Stimulated activated CD4-positive, alpha-beta T cell treated with anti-CD3 and anti-CD28 coated beads, Interleukin-1b, Interleukin-23, amount 100 ng/mL, for 4 hours (primary cell): ENCODE data around the gene PAMR1.
A peak's percentile ranks its signal among the peaks of the same experiment; 100 is the strongest.

Source experiments
- DNase-seq, 2 donors: peaks; one replicate each; pipeline ENCODE4 v3.0.0-alpha.2; 2020; ENCODE audit warnings: low read depth in 2 of 2

Gene PAMR1

DNA sequence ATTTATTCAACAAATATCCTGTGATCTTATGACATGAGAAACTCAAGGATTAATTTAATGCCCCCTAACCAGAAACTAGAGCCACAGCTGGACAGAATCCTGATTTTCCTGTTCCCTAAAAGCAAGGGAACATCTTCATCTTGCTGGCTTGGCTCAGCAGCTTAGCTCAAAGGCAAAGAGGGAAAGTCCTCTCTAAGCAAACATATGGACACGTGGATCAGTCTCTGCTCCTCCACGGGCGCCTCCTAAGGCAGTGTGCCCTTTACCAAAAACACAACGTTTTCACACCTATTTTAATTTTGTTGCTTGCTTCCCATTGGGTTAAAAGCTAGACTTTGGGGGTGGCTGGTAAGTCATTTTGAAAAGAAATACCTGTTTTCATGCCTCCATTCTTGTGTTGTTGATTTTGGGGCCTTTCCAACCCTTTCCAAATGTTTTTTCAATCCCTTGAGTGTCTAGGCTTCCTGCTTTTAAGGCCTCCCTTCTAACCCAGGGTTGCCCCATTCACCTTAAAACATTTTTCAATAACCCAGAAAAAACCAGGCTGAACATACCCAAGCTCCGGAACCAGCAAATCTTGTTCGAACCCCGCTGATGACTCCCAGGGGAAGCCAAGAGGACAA is 121.5 kb downstream of the PAMR1 start:
- DNase-seq = no peak

DNA sequence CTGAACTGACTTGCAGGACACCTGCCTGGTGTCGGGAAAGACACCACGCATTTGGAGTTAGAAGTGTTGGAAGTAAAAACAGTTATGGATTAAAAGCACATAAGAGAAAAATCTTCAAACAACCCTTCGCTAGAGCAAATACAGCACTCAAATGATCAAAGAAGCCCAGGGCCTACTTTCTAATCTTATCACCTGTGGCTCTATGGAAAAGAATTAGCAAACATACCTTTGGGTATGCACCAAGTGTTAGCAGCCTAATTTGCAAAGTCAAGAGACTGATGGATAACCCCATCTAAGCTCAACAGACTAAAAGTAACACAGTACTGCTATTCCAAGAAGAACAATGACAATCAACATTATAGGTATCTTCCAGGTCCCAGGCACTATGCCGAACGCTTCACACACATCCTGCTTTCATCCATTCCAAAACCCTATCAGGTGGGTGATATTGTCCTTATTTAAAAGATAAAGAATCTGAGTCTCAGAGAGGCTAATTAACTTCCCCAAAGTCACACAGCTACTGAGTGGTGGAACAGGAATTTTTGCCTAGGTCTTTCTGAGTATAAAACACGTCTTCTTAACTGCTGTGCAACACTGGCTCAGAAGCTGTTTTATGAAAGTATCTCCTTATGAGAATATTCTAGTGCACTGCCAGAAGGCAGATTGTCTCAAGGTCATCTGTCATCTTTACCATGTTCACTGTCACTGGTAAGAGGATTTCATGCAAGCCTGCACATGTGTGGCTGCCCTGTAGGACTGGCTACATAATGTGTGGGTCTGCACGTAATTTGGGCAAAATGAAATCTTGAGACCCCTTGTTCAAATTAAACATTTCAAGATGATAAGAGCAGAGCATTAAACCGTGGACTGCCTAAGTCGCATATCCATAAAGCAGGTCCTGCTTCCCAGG is 122.4 kb downstream of the PAMR1 start:
- DNase-seq = no peak

DNA sequence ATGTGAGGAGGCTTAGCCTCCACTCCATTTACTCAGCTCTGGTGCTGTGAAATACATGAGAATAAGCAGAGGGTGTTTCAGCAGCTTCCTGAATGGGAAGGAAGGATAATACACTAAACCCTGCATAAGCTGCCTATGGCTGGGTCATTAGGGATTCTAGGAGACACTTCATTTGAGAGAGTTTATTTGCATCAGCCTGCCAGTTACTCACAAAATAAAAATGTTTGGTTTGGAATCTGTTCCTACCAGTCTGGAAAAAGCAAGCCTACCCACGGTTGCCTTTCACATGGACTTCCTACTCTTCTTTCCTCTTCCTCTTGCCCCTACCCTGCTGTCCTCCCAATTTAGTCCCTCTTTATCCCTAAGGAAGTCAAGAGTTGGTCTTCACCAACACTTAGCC is 126.5 kb downstream of the PAMR1 start:
- DNase-seq = no peak

DNA sequence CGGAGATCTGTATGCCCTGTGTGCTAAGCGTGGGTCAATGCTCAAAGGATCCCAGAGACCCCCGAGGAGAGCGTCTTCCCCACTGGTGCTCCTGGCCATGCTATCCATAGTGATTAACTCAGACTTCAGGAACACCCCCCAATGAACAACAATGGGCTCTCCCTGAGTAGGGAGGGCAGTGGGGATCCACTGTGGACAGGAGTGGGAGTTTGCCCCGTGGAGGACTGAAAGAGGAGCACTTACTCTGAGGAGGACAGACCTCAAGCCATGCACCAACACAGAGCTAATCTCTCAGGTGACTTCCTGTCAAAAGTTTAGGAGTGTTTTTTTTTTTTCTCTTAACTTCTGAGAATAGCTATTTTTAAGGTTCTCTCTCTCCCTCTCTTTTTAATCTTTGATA is 130.5 kb downstream of the PAMR1 start:
- no peak for DNase-seq

DNA sequence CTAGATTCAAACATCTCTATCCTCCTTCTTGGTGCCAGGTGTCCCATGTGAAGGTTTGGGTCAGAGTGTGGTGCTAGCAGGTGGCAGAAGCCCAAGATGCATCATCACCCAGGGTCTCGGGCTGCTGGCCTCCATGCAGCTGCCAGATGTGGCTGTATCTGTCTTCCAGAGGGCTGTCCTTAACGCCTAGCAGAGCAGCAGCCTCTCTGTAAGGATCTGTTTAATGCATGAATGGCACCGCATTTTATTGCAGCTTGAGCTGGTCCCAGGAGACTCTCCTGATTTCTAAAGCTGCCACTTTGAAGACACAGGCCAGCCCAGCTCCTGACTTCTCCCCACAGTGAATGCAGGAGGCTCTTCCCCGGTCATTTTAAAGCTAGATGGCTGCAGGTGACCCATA is 132.3 kb downstream of the PAMR1 start:
- no peak for DNase-seq

DNA sequence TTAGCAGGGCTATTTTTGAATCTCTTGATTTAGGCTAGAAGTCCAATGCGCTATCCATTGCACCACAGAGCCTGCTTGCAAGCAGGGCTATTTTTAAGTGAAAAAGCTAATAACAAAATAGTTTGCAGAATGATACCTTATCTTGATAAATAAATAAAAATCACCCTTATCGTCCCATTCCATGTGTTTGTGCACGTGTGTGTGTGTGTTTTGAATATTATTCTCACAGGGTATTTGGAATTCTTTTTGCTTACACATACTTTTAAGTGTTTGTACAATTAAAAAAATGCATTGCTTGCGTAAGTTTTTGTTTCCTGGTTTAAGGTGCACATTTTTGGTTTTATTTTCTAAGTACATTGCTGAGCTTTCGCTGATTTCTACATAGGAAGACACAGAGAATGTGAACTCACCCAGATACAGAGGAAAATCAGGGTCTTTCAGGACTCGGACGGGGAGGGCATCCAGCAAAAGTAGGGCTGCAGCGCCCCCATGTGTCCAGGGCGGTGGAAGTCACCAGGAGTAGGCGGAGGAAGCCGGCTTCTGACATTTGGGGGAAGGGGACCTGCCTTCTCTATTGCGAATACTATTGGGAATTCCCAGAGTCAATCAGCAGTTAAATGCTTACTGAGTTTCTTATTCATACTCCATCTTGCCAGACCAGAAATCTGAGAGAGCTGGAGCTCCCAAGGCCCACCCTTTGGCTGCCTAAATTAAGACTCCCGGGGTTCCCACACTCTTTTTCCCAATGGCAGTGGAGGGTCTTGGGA is 133.3 kb downstream of the PAMR1 start:
- peak; percentile 91 to 93 for DNase-seq

DNA sequence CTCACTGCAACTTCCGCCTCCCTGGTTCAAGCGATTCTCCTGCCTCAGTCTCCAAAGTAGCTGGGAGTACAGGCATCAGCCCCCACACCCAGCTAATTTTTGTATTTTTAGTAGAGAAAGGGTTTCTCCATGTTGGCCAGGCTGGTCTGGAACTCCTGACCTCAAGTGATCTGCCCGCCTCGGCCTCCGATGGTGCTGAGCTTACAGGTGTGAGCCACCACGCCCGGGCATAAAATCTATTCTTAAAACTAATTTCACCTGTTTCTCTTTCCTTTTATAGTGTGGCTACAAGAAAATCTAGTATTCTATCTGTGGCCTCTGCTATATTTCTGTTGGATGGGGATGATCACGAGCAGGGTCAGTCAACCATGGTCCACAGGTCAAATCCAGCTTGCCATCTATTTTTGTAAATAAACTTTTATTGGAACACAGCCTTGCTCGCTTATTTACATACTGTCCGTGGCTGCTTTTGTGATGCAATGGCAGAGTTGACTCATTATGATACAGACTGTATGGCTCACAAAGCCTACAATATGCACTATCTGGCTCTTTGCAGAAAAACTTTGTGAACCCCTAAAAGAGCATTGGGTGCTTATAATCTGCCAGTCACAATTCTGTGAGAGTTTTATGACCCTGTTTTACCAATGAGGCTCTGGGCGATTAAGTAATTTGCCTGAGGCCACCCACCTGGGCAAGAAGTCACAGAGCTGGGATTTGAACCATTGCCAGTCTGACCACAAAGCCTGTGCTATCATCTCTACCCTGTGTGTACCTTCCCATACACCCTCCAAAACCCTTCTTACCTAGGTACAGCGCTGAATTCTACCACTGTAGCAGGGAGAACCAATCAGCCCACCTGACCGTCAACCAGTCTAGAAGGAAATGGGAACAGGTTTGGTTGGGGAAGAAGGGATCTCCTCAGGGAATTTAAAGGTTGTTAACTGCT is 134.4 kb downstream of the PAMR1 start:
- peak in 1 of 2 donors; percentile 27 for DNase-seq

DNA sequence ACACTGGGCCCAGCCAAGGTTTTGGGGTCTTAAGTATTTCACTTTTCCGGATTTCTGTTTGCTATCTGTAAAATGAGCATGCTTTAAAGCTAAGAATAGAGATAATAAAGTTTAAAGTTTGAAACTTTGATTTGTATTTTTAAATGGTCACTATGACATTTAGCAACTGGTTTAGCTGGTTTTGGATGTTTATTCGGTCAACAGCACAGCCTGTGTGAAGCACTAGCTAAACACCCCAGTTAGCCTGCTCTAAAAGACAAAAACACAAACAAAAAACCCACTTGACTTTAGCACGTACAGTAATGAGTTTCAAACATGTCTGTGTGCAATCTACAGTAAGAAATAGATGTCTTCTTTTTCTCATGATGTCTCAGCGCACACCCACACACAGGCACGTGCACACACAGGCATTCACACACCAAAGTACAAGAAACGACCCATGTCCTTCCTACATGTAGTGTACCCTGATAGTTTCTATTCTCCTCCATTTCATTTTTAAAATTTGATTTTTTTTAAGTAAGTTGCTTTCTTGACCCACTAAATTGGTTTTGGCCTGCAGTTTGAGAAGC is 135.4 kb downstream of the PAMR1 start:
- DNase-seq = peak in 1 of 2 donors; percentile 17

DNA sequence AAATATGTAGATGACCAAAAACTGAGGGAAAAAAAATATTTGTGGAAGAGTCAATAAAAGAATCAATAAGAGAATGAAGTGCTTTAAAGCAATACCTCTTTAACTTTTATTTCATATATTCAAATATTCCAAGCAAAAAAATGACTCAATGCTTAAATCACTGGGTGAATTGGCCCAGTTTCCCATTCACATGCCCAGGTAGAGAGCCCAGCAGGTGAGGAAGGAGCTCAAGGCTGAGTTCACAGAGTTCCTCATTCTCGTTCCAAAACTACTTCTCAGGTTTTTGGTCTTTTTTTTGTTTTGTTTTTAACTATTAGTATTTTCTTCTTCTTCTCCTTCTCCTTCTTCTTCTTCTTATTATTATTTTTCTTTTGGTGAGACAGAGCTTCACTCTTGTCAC is 136.3 kb downstream of the PAMR1 start:
- no peak for DNase-seq

DNA sequence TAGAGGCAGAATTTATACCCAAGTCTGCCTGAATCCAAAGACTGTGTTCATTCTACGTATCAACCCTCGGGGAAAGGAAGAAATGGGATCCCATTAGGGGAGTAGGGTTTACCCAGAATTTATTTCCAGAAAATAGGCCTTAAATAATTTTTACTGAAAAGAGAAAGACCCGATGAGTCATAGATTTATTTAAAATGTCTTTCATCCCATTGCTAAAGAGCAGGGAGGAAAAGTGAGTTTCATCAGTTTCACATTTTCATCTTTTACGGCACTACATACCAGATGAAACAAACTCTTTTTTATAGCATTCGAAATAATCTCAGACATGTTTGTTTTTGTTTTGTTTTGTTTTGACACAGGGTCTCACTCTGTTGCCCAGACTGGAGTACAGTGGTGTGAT is 137.4 kb downstream of the PAMR1 start:
- no peak for DNase-seq

DNA sequence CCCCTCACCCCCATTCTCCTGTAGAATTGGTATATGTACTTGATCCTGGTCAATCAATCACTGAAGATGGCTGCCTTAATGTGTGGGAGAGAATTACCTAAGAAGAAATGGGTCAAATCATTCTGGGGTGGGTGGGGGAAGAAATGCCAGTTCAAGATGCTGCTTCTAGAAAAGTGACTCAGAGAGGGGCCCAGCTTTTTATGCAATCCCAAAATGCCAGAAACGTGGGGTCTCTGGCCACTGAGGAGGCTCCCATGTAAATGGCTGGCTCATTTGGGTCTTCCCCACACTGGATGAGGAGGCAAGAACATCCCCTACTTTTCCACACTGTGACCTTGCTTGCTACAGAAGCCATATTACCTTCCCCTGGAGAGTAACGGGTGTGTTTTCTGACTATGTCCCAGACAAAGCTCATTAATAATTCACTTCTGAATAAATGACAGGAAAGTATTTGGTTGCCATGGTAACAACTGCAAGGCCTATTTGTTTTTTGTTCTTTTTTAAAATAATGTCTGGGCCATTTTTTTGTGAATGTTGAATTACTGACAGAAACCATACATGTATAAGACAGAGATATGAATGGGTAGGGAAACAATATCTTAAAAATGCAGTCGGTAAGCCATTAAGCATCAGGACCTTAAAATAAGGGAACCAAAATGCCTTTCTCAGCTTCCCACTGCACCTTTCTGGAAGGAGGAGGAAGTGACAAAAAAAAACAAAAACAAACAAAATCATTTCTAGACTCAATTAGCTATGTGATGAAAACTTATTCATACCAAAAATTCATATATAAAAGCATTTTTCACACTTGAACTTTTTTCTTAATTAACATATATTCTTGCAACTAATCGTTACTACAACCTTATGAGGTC is 138.1 kb downstream of the PAMR1 start:
- DNase-seq = no peak

DNA sequence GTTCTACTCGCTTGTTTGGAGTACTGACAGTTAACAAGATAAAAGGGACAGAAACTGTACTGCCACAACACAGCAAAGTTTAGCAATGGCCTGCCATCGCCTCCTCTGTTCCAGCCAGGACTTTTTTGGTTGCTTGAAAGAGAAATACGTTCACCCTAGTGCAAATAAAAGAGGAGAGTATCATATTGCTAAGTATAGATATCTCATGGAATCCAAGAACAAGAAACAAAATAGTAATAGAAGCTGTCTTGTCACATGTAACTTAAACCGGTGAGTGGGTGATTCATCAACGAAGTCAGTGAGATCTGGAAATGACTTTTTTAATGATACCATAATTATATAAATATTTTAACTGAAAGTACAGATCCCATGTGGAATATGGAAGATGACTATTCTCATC is 141.5 kb downstream of the PAMR1 start:
- DNase-seq = no peak
